Activated CD4-positive, CD25-positive, alpha-beta regulatory T cell treated with anti-CD3 and anti-CD28 coated beads, Interleukin-2, amount 50 U/mL, for 72 hours (primary cell): Measurements from ENCODE around the gene LYRM9.
"Not testable (repeated sequence)": the region's sequence is repeated elsewhere in the genome, so short reads cannot be mapped to it uniquely, and the experiment has no call there.

Experiments
- DNase-seq: peaks from one replicate; pipeline ENCODE4 v3.0.0; 2021

The LYRM9 gene

DNA sequence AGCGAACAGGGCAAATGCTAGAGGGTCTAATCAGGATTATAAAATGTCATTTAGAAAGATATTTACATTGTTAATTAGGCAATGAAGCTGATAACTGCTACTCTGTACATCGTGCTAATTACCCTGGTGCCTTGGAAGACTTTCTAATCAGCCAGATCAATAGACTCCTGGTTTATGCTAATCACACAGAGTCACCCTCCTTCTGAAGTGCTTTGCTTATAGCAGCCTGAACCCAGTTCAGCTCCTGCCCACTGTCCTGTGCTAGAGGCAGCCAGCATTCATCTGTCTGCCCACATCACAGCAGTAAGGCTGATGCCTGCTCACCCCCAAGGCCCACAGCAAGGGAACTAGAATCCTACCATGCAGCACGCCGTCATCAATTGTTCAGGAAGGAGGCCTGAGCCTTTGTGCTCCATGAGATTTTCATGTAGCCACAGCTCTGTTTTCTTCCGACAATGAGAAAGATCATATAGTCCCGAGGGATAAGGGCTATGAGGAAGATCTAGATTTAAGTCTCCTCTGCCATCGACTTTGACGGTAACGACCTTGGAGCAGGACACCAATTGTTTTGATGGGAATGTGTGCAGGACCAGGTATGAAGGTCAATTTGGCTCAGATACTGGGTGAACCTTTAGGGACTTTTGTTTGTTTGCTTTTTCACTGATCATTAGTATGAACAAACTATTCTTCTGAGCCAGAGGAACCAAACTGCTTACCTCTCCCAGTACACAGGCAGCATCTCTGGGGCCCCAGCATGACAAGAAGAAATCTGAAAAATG is 12.5 kb upstream of the LYRM9 start:
- DNase-seq = no peak

DNA sequence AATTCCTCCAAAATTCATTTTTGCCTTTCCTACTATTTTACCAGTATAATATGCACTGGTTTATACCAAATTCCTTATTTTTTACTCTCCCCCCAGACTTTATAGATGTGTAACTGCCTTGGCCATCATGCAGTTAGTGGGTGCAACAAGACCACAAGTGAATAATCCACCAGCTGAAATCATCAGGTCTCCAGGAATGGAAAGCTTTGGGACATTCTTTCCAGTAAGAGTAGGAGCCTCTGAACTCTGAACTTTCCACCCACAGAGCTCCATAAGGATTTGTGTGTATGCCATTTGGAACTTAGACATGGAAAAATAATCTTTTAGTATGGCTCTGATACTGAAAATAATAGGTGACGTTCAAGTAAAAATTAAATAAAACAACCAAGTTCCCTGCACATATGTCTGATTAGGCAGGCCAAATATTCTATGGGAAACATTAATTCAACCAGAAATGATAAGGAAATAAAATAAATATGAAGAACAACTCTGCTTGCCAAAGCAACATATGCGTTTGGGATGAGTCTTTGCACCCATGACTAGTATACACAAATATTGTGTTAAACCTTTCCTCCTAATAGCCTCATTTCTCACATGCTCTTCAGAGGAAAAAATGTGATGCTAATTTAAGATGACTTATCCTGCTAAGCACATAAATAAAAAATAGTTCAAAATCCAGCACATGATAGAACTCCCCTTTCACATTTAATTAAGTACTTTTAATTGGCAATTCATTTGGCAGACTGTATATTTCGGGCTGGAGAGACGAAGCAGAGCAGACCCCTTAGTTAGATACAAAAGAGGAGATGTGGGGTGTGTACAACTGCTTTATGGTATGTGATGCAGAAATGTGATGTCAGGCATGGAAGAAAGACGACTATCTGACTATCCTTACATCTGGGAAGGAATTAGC is 11.6 kb upstream of the LYRM9 start:
- DNase-seq = no peak

DNA sequence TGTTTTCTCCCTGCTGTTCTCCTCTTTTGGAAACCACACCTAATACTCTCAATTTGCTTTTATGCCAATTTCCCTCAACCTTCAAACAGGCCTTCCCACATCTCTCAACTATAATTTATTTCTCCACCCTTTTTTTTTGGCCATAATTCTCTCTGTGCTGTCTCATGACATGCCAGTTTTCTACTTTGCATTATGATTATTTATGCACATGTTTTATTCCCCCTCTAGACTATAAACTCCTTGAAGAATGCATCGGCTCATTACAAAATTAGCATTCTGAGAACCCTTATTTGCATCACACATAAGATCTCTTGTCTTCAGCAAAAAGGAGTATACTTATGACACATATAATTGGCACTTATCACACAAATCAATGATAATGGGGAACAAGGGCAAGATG is 10.9 kb upstream of the LYRM9 start:
- no peak for DNase-seq

DNA sequence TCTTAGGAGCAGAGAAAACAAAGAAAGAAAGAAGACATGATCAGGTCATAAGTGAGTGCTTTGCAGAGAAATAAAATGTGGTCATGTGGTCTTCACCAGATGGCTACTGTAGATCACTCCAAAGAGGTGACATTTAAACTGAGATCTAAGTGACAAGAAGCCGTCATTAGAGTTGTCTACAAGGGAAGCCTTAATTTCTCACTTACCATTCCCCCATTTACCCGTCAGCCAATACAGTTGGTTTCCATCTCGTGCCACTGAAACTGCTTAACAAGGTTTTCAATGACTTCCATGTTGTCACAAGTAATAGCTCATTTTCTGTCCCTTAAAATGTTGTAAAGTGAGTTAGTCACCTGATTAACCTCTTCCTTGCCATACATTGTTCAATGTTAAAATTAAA is 6.4 kb upstream of the LYRM9 start:
- DNase-seq = no peak

DNA sequence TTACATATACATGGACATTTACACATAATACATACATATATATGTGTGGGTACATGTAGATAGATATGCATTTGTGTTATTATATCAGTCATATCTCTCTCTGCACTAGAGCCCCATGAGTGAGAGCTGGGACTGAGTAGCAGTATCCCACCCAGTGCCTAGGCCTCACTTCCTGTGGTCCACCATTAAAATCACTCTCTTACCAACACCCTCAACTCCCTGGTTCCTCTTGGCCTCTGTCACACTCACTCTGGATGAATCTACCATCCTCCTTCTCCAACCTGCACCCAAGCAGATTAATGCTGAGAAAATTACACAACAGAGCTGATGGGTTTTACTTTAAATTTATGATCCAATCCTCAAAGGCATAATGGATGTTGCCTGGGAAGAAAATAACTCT is 4.9 kb upstream of the LYRM9 start:
- no peak for DNase-seq

DNA sequence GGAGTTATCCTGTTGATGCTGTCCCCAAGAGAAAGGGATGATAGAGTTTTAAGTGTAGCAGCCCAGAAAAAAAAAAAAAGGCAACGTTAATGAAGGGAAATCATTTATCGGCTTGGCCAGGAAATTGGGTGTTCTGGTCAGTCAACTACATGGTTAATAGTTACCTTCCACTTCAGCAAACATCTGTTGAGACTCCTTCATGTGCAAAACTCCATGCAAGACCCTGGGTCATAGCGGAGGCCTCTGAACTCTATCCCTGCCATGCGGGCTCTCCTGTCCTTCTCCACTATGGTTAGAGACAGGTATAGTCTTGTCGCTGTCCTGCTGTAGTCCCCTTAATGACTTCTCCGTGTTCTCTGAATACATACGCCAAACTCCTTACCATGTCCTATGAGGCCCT is 3.5 kb upstream of the LYRM9 start:
- no peak for DNase-seq

DNA sequence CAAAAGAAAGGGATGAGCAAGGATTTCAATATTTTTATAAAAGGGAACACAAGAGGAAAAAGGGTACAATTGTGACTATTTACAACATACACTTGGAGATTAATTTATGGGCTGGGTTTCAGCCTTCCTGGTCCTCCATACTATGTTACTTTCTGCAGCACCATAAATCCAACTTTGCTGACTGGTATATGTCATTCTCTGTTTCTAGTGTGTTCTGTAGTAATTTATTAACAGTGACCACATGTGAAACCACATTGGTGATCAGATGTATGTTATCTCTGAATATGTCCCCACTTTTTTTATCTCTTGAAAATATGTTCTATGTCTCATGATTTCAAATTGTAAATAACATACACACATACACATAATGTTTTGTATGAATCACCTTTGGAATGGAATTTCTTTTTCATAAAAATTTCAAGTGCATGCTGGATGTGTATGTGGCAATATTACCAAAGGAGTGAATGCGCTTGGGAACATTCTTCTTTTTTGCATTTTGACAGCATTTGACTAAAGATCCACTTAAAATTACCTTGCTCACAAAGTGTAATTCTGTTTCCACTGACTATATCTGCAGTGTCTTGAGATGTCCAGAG is 2.9 kb upstream of the LYRM9 start:
- DNase-seq = no peak

DNA sequence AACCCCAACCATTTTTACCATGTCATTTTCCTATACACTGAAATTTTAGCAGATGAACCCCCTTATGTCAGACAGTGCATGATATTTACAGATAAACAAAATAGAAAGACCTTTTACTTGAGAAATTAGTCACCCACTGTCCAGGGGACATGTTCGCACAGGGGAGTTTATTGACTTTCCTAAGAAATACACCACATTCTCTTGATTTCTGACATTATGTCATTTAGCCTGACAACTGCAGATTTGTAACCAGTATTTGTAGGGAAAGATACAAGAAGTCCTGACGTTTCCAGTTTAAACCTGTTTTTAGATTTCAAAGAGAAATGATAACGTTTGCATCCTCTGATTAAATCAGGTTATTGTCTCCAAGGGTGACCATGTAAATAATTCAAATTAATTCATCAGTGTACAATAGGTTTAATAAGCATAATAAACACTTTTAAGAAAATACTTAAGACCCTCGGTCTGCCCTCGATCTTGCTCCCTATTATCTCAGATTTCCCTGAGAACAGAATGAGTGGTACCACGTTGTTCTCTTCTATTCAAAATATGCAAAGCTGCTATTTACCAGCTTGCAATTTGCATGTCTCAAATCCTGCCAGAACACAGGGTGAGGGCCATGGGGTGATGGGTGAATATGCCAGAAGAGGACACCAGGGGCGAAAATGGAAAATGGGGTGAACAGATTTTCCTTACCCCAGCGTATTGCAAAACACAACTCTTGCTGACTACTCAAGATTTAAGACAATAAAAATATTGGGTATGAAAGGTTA is 2.1 kb upstream of the LYRM9 start:
- DNase-seq = no peak

DNA sequence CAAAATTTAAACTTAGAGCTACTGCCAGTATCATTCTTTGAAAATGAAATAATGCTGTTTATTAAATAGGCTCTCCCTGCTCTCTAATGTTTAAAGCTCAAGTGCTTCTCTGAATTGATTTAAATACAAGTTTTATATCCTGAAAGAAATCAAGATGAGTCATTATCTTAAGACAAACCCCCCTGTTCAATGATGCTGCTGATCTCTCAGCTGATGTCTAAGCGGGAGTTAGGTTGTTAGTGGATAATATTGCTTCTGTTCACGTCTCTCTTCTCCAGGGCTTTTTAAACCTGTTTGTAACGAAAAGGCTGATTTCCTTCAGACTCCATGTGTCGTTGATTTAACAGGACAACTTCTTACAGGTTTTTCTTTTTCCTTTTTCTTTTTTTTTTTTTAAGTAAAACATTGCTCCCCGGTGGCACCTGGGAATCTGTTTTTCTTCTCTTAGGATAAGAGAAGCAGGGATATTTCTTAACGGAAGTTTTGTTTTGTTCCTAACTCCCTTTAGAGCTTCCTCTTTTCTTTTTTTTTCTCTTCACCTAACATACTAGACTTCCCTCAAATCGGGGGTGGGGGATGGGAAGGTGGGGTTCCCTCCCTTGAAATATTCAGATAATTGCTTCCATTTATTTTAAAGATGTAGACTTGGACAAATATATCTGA is 807 bp upstream of the LYRM9 start:
- no peak for DNase-seq

DNA sequence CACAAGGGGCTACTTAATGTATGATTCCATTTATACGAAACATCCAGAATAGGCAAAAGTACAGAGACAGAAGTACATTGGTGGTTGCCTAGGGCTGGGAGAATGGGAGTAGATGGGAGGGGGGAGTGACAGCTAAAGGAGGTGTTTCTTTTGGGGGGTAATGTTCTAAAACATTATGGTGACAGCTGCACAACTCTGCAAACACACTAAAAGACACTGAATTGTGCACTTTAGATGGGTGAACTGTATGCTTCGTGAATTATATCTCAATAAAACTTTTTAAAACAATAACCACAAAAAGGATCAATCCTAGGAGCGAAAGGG is 661 bp downstream of the LYRM9 start:
- DNase-seq = no peak

DNA sequence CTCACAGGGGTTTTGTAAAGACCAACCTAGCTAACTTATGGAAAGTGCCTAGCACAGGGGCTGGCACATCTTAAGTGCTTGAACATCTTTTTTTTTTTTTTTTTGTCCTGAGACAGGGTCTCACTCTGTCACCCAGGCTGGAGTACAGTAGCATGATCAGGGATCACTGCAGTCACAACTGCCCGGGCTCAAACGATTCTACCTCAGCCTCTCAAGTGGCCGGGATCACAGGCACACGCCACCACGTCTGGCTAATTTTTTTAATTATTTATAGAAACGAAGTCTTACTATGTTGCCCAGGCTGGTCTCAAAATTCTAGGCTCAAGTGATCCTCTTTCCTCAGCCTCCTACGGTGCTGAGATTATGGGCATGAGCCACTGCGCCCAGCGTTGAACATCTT is 1.3 kb downstream of the LYRM9 start:
- DNase-seq = no peak

DNA sequence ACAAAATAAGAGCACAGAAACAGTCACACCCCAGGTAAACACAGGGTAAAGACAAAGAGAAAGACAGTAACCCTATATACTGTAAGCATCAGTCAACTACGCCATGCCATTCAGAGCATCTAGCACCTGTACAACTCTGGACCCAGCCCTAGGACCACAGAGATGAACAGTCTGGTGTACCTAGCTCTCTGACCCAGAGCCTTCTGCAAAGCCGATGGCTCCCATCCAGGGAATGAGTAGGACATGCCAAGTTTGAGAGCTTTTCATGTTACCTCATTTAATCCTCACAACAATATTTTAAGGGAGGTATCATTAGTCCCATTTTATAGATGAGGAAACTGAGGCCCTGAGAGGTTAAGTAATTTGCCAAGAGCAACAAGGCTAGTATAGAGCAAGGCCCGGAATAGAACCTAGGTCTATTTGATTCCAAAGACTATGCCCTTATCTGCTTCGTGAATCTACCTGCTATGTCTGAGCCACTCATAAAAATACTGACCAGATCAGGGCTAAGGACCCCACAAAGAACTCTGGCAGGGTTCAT is 3.4 kb downstream of the LYRM9 start:
- no peak for DNase-seq

DNA sequence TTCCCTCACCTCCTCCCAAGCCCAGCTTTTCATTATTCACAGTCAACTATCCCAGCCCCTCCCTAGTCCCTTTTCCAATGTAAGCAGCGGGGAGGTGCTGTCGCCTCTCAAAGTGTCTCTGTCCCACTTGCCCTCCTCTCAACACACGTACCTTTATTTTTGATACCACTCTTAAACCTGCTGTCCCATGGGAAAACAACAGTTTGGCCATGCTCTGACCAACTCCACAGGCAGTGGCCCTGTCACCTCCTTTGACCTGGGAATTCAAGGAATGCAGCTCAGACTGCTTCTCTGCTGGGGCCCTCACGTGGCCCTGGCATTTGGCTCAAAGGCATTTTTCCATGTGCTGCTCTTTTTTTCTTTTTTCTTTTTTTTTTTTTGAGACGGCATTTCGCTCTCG is 4.2 kb downstream of the LYRM9 start:
- DNase-seq = no peak

DNA sequence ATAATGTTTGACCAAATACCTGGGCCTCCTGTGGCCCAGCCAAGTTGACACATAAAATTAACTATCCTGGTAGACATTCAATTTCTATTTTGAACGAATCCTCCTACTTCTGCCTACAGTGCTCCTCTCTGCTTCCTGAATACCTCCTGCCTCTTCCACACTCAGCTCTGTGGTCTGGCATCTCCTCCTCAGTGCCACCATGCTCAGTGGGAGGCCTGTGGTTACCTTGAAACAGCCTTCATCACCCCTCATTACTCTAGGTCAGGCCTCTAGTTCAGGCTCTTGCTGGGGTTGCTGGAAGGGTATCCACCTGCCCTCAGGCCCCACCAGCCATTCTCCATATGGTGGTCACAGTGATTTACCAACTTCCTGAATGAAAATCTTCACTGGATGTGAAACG is 5.1 kb downstream of the LYRM9 start:
- no peak for DNase-seq

DNA sequence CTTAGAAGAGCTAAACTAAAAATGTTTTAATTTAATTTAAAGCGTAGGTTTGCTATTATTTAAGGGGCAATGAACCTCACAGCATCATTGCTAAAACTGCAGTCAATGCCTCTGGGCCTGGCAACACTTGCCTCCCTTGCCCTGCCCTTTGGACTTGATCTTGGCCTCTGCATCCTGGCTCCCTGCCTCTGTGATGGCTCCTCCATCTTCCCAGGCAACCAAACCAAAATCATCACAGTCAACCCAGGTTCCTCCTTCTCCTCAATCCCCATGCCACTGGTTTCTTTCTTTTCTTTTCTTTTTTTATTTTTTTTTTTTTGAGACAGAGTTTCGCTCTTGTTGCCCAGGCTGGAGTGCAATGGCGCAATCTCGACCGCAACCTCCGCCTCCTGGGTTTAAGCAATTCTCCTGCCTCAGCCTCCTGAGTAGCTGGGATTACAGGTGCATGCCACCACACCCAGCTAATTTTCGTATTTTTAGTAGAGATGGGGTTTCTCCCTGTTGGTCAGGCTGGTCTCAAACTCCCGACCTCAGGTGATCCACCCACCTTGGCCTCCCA is 6.7 kb downstream of the LYRM9 start:
- not testable (repeated sequence) for DNase-seq

DNA sequence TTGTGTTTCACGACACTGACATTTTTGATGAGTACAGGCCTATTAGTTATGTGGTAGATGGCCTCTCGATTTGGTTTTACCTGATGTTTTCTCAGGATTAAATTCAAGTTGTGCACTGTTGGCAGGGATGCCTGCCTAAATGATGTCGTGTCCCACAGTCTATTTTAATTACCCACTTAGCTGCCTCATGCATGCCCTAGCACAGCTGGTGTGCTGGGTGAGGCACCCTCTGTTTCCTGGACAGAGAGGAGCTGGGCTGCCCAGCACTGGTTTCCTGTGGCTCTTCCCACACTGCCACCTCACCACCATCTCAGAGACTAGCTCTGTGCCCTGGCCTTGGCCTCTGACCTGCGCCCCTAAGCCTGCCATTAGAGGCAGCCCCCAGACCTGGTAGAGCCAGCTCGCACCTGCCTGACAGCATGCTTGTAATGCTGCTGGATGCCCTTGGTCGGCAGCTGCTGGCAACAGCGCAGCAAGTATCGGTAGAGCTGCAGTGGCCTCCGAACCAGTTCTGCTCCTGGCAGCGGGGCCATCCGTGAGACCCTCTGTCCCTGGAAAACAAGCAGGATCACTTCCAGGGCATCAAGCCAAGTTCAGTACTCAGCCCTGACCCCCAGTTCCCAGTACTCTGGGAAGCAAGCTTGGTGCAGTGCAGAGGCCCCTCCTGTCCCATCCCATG is 10.9 kb downstream of the LYRM9 start:
- DNase-seq = no peak

DNA sequence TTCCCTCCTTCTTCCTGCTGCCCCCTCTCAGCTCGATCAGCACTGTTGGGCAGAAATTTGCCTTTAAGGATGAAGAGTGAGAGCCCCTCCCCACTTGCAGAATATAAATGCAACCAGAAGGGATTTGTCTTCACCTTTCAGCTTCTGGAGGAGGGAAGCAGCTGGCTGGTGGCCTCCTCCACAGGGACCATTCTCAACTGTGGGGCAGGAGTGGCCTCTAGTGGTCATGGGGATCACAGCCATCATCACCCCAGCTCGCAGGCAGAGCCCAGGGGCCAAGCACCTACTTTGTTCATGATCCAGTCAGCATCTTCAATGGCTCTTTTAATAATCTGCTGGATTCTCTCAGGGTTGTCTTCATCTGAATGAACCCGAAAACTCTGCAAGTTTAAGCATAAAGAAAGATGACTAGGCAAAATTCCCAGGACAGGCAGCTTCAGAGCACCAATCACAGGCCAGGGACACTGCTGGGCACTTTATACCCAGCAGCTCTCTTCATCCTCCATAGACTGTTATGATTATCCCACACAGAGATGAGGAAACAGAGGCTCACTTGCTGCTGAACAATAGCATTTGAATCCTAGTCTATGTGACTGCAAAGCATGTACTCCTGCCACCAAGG is 13.1 kb downstream of the LYRM9 start:
- peak; percentile 69 for DNase-seq

DNA sequence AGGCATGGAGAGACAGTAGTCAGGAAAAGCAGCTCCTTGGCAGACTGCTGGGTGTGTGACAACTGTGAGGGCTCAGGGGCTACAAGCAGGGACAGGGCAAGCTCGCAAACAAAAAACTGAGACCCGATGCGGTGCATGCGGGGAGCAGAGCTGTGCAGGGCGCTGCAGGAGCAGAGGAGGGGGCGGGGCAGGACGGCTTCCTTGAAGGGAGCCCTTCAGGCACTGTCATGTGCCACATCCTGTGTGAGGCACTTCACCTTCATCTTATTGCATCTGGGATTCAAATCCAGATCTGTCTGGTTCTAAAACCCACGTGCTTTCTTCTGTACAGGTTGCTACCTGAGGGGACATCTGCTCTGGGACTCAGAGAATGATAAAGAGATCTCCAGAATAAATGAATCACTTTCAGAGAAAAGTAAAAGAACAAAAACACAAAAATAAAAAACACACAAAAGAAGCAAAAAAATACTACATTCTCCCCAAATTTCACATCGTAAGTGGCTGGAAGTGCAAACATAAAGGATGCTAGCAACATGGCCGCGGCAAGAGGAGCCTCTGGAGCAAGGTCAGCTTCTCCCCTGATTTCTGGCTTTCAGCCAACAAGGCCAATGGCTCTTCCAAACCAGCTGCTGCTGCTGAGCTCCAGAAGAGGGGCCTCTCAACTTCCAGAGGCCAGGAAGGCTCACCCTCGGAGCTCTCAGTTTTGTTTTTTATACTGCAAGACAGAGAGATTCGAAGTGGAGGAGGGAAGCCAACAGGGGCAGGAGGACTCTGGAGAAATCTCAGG is 14.2 kb downstream of the LYRM9 start:
- no peak for DNase-seq

DNA sequence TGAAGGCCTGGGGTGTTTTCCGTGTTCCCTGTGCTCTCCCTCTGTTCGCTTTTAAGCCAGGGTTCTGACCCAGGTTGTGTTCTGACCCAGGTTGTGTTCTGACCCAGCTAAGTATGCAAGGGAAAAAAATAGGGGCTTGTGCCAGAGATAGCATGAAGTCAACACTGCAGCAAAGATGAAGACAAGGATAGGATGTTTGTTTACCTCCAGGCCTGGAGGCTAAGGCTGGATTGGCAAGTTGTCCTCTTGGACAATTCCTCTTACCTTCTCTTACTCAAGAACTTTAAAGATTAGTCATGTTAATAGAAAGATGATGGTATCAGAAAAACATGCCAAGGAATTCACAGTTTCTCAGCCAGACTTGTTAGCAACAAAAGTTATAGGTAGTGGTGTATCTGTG is 19.4 kb downstream of the LYRM9 start:
- no peak for DNase-seq

DNA sequence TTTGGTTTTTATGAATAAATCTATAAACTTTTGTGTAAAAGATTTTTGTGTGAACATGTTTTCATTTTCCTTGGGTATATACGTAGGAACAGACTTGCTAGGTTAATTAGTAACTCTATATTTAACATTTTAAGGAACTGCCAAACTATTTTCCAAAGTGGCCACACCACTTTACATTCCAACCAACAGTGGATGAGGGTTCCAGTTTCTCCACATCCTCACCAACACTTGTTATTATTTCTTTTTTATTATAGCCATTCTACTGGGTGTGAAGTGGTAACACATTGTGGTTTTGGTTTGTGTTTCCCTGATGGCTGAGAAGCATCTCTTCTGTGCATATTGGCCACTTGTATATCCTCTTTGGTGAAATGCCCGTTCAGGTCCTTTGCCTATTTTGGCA is 20.0 kb downstream of the LYRM9 start:
- DNase-seq = no peak
